ENCODE measurements around the gene CSNK1D.
A peak's percentile ranks its signal among the peaks of the same experiment; 100 is the strongest.

Gene CSNK1D

GRCh38 chr17:82304826-82305726 is 31.6 kb upstream of the CSNK1D start:
- no peak for TF ChIP-seq CTCF (IDR thresholded peaks at IDR 0.05; ENCODE audit: extremely low read depth, missing control alignments)
- DNase-seq (ENCODE audit: low spot score) = no peak

GRCh38 chr17:82303944-82304808 is 30.7 kb upstream of the CSNK1D start:
- no peak for TF ChIP-seq CTCF (IDR thresholded peaks at IDR 0.05; ENCODE audit: extremely low read depth, missing control alignments)
- DNase-seq (ENCODE audit: low spot score) = no peak

- no peak for TF ChIP-seq CTCF (IDR thresholded peaks at IDR 0.05; ENCODE audit: extremely low read depth, missing control alignments)
Measured at GRCh38 chr17:82302991-82303943, 29.8 kb upstream of the CSNK1D start.

GRCh38 chr17:82302568-82302963 is 29.1 kb upstream of the CSNK1D start:
- DNase-seq (ENCODE audit: low spot score) = no peak
- TF ChIP-seq CTCF (IDR thresholded peaks at IDR 0.05; ENCODE audit: extremely low read depth, missing control alignments) = no peak

More at GRCh38 chr17:82302991-82303943, 29.8 kb upstream of the CSNK1D start:
- DNase-seq (ENCODE audit: low spot score) = peak; percentile 39

GRCh38 chr17:82301916-82302567 is 28.5 kb upstream of the CSNK1D start:
- no peak for TF ChIP-seq CTCF (IDR thresholded peaks at IDR 0.05; ENCODE audit: extremely low read depth, missing control alignments)
- peak; percentile 86 for DNase-seq (ENCODE audit: low spot score)

- DNase-seq (ENCODE audit: low spot score) = no peak
- no peak for TF ChIP-seq CTCF (IDR thresholded peaks at IDR 0.05; ENCODE audit: extremely low read depth, missing control alignments)
Measured at GRCh38 chr17:82301300-82301915, 27.9 kb upstream of the CSNK1D start.
